Mucosa of descending colon (tissue), 3 donors: Measurements from ENCODE around the gene LEAP2. TPM values are rescaled to one million over a fixed set of nuclear protein-coding genes. Genes with fewer than 3 reads are reported as not detected.

Source experiments
- ATAC-seq: fragments of 200-7000 bp; cut with Tn5 transposase; one replicate; pipeline ENCODE4 v1.9.1; 2020; ENCODE audit warnings: mild to moderate bottlenecking, moderate library complexity
- DNase-seq, 3 donors: peaks; one replicate each; pipeline ENCODE4 v3.0.0-alpha.2; 2020
- H3K36me3 ChIP-seq: fragments of 200-600 bp; one replicate; pipeline ENCODE4 v1.8.0; 2021; ENCODE audit warnings: low read depth, mild to moderate bottlenecking
- H3K4me1 ChIP-seq: fragments of 200-600 bp; one replicate; pipeline ENCODE4 v1.8.0; 2021; ENCODE audit warnings: low read depth, mild to moderate bottlenecking
- H3K4me3 ChIP-seq: fragments of 200-600 bp; one replicate; pipeline ENCODE4 v1.8.0; 2021; ENCODE audit warnings: mild to moderate bottlenecking
- H3K9me3 ChIP-seq: fragments of 200-600 bp; one replicate; pipeline ENCODE4 v1.8.0; 2021; ENCODE audit warnings: mild to moderate bottlenecking
- intact Hi-C, 2 donors: fragments of 100-400 bp; cut with DNase I in 1 of 2; cut with micrococcal nuclease in 1 of 2; formaldehyde crosslinking; loops; one replicate each; pipeline versions ENCODE4 v1.11.0 to v1.11.1; 2022; cut with DNase I, micrococcal nuclease
- total RNA-seq, 3 donors: library from RNA; stranded (reverse); fragmentation: NEBNext Ultra II Directional in 2 of 3; extraction: Animal tissue kit (Norgen Biotek cat#: 25700) in 2 of 3; gene quantifications; one replicate each; pipeline versions ENCODE4 v1.2.1 to v1.2.4, GENCODE V29; 2021 to 2023
- TF ChIP-seq, protein P1 (sequence below): fragments of 200-600 bp; IDR thresholded peaks from one replicate; pipeline ENCODE4 v1.8.0; 2022; ENCODE audit warnings: antibody characterized with exemption, mild to moderate bottlenecking
- donor health status: DM: no; HTN: no; CAD: no; lungs with moderate emphysema.
- donor health status: DM: no; HTN: no; CAD: no.
- donor health status: DM: no; HTN: yes; CAD: no.

The LEAP2 gene
- total RNA-seq, 3 donors from 2014 or later, result 2.9 to 9.9 (median 3.8) TPM

DNA sequence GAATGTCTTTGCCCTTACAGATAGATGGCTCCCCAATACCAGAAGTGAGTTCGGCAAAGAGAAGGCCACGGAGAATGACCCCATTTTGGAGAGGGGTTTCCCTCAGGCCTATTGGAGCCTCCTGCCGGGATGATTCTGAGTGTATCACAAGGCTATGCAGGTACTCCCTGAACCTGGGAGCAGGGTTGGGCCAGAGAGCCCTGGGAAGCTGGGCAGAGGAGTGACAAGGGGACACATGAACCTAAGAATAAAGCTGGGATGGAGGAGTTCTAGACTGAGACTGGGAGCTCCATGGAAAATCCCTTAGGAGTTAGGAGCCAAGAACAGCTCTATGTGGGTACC, 433 bp downstream of the LEAP2 start:
- Histone ChIP-seq H3K9me3 (no peaks in the 10 kb centered on the region), H3K36me3 (no peaks in the 10 kb centered on the region), H3K4me1 (peaks cover 11% of the 10 kb centered on the region), H3K4me3 (no peak overlapping the region)
- ATAC-seq (no peak), DNase-seq (no peak)
- intact Hi-C loops, result no loop called here
- TF ChIP-seq, protein P1, sequence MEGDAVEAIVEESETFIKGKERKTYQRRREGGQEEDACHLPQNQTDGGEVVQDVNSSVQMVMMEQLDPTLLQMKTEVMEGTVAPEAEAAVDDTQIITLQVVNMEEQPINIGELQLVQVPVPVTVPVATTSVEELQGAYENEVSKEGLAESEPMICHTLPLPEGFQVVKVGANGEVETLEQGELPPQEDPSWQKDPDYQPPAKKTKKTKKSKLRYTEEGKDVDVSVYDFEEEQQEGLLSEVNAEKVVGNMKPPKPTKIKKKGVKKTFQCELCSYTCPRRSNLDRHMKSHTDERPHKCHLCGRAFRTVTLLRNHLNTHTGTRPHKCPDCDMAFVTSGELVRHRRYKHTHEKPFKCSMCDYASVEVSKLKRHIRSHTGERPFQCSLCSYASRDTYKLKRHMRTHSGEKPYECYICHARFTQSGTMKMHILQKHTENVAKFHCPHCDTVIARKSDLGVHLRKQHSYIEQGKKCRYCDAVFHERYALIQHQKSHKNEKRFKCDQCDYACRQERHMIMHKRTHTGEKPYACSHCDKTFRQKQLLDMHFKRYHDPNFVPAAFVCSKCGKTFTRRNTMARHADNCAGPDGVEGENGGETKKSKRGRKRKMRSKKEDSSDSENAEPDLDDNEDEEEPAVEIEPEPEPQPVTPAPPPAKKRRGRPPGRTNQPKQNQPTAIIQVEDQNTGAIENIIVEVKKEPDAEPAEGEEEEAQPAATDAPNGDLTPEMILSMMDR, result no peak

DNA sequence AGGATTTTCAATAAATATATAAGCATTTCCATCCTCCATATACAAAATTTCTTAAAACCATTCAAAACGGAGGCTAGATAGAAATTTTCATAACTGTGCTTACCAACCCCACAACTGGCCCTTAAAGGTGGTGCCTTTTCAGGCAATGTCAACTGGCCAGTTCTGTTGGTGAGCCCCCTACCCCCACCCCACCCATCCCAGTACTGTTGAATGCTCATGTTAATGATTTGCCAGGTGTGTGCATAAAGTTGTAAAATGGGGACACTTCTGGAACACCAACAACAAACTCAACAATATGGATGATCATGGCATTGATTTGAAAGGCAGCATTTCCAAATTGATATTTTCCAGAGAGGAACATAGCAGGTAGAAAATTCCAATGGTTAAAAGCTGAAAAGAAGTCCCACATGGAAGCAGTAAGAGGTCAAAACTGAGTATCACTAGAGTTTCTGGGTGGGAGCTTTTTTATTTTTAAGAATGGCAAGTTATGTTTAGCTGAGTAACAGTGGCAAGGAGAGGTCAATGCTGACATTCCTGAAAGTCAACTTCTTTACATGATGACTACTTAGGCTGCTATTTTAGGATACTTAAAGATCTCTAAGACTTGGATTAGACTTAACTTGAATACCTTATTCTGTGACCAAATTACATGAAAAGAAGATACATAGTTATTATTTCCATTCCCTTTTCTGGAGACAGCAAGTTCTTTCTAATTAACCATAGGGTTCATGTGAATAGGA, 2.7 kb downstream of the LEAP2 start:
- Histone ChIP-seq H3K9me3 (no peaks in the 10 kb centered on the region), H3K36me3 (no peaks in the 10 kb centered on the region), H3K4me3 (no peak overlapping the region), H3K4me1 (peaks cover 11% of the 10 kb centered on the region)
- TF ChIP-seq, protein P1, result no peak
- DNase-seq, result no peak
- no peak for ATAC-seq
- intact Hi-C loops, result no loop called here

DNA sequence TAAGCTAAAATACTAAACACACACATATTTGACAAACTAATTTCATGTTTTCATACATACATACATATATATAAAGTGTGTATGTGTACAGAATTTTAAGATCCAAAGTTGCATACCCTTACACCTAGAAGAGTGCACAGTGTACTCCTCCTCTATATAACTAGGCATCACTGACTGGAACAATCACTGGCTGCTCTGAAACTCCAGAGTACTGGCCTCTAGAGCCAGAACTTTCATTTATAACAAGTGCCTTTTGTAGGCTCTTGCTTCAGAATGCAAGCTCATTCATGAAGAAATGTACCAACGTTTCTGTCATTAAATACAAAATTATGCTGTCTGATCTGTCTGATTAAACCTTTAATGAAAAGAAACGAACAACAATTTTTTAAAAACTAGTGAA, 4.0 kb downstream of the LEAP2 start:
- no peak for DNase-seq
- TF ChIP-seq, protein P1, result no peak
- Histone ChIP-seq H3K9me3 (no peaks in the 10 kb centered on the region), H3K4me1 (peaks cover 11% of the 10 kb centered on the region), H3K36me3 (no peaks in the 10 kb centered on the region), H3K4me3 (no peak overlapping the region)
- no peak for ATAC-seq
- intact Hi-C loops, result no loop called here

DNA sequence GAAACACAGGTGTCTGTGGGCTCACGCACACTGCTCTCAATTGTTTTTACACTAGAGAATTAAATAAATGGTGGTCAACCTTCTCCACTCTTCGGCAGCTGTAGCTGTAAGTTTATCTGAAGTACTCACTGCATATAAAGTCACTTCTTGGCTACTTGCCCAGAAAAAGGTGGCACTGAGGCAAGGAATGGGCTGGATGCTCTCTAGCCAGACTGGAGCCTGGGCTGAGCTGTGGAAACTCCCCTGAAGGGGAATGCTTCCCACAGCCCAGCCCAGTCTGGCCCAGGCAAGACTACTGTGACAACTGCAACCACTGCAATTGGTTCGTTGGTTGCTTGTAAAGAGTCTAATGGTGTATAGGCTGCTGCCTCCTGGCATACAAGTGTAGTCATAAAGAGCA, 4.5 kb downstream of the LEAP2 start:
- H3K4me3 ChIP-seq, result no peak overlapping the region
- peaks cover 8% of the 10 kb centered on the region for H3K4me1 ChIP-seq
- intact Hi-C loops, result no loop called here
- DNase-seq (peak; percentile 59 to 75 (median 66)), ATAC-seq (peak; percentile 90)
- TF ChIP-seq, protein P1, result no peak
- H3K36me3 ChIP-seq, result no peaks in the 10 kb centered on the region
- H3K9me3 ChIP-seq, result no peaks in the 10 kb centered on the region

DNA sequence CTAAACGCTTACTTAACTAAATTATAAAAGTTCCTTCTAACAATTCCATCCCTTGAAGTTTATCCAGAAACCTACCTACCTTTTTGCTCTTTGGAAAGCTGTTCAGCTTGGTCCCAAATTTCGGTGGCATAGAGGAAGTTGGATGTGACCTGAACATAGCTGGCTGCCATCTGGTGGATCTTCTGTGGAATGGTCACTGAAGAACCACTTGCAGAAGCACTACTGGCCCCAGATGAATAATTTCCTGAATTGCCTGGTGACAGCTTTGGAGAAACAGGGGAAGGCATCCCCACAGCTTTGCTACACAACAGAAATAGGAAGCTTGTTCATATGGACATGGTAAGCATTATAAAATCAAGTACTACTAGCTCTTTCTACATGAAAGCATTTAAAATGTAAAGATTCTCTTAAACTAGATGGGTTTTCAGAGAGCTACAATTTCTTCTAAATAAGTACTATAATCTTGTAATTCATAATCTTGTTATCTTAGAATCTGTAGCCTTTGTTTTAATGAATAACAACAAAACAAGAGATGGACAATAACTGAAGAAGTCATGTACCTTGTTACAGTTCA, 9.9 kb downstream of the LEAP2 start:
- Histone ChIP-seq H3K9me3 (no peaks in the 10 kb centered on the region), H3K4me1 (no peaks in the 10 kb centered on the region), H3K4me3 (no peak overlapping the region), H3K36me3 (peaks cover 4% of the 10 kb centered on the region)
- intact Hi-C loops, result no loop called here
- DNase-seq (peak in 1 of 3 donors; percentile 55), ATAC-seq (peak; percentile 94)
- TF ChIP-seq, protein P1, result peak; percentile 39
